GM21737 (cell line): ENCODE results near the gene PROX1.

ENCODE experiments used
- ATAC-seq: cut with Tn5 transposase; IDR thresholded peaks from one replicate; pipeline ENCODE4 v1.9.1; 2021; ENCODE audit warnings: mild to moderate bottlenecking, moderate library complexity; ENCODE audit not compliant: unreplicated experiment

Gene PROX1

DNA sequence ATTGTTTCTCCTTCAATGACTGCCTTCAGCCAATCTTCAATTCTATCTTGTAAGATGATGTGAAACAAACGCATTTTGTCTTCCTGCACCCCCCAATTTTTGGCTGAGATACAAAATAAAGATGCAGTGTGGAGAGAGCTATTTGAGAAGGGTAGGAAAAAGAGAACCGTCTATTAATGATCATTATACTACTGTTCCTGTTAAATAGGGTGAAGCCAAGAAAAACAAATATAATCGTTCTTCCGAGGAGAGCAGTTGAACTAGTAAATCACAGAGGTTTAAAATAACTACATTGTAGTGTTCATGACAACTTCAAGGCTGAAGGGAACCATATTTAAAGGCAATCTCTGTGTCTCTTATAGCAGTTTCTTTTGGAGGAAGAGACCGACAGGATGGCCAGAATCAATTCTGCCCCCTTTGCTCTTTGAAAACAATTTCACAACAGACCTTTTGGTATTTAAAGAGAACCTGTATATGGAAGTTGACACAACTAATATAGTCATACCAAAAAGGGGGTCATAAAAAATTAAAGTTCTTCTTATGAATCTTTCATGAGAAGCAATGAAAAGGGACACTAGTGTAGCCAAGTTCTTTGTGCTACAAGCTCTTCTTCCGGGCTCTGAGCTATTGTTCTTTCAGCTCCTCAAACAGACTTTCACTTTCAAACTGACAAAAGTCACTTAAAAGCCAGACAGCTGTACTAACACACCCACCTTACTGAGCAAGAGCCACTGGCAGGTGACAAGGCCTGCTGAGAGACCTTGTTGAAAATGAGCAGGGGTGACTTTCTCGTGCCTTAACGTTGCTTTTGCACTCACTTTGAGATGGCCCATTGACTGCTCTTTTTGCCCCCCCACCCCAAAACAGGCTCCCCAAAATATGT, 30.9 kb downstream of the PROX1 start:
- ATAC-seq: no peak

DNA sequence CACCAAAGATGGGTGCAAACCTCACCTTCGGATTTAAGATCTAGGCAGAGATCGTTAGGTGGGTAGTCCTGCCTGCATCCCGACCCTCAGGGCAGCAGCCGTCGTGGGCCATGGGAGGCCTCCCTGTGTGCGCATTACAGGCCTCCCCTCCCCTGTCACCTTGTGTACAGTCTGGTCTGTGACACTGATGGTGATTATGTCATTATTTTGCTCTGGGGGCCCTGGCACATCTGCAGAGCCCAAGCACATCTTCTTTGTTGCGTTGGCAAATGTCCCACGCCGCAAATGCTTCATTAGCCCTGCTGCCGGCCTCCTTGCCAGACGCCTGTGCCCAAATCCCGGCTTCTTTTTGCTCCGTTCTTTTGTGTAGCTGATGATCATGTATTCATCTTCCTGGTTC, 31.7 kb downstream of the PROX1 start:
- ATAC-seq: no peak

GRCh38 chr1:214021321-214021720, 33.5 kb downstream of the PROX1 start:
- ATAC-seq: no peak

- no peak for ATAC-seq
Observed at GRCh38 chr1:214022229-214022791, 34.5 kb downstream of the PROX1 start.

- ATAC-seq: no peak
Observed at GRCh38 chr1:214022810-214023425, 35.1 kb downstream of the PROX1 start.

GRCh38 chr1:214026985-214027384, 39.2 kb downstream of the PROX1 start:
- ATAC-seq: no peak

GRCh38 chr1:214027498-214027897, 39.7 kb downstream of the PROX1 start:
- ATAC-seq: no peak

DNA sequence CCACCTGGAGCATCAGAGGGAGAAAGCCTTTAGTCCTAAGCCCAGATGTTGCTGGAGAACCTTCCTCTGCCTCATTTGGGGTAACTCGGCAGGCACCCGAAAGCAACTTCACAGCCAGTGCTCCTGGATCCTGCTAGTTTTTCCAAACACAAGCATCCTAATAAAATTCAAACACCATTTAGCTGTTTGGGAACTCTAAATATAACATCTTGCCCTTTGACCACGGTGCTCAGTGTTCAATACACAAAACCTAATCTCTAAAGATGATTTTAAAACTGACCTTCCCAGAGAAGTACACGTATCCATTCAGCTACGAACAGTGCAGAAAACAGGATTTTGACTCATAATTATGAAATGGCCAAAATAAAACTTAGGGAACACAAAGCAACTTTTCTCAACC, 40.3 kb downstream of the PROX1 start:
- ATAC-seq: no peak

- no peak for ATAC-seq
Observed at GRCh38 chr1:214028649-214029406, 41.1 kb downstream of the PROX1 start.

DNA sequence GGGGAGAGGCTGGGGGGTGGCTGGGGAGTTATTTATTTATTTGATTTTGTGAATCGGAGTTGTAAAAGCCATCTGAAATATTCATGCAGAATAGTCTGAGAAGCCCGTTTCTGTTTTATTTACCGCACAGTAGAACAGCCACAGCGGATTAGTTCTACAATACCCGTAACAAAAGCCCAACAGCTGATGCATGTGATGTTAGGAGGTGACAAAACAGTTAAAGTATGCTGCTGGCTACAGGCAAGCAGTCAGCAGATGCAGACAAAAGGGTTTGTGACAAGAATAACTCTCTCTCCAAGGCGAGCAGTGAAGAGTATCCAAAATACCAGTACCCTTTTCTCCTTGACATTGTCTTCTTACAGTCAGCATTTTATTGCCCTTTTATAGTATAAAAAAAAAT, 42.0 kb downstream of the PROX1 start:
- ATAC-seq: no peak

DNA sequence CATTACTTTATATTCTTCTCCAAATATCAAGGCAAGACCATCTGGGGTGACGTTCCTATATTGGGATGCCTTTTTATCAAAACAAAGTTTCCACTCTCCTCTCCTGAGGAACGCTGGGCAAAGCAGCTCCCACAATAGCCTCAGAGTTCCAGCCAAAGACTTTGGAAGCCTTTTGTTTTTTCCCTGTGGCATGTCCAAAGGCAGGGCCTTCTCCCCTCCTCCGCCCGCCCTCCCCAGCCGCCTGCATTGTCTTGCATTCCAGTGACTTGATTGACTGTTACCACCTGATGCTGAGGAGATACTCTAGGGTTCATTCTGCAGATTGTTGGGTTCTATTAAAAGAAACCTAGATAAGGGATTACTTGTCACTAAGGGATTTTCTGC, 43.5 kb downstream of the PROX1 start:
- ATAC-seq: no peak

- no peak for ATAC-seq
Observed at GRCh38 chr1:214037468-214037867, 49.7 kb downstream of the PROX1 start.

DNA sequence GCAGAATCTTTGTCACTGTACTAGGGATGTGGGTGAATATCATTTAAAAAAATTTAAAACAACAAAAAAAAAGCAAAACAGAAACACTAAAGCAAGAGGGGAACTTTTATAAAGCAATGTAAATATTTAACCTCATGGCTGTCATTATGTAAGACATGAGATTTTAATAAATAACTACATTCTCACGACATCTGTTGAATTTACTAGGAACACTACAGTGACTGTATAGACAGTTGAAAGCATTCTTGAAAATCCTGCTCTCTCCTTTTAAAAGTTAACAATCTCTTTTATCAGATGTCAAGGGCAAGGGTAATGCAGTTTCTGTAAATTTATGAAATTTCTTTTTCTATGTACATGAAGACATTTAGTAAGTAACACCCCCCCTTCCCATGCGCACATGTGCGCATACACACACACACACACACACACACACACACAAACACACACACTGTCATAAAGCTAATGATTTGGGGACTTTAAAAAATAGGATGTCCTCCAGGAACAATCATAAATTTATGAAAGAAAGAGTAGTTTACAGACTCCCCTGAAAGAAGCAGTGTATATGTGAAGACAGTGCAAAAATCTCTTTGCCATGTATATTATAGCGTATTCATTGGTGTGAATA, 51.7 kb downstream of the PROX1 start:
- no peak for ATAC-seq

GRCh38 chr1:214043167-214043566, 55.4 kb downstream of the PROX1 start:
- ATAC-seq: no peak

DNA sequence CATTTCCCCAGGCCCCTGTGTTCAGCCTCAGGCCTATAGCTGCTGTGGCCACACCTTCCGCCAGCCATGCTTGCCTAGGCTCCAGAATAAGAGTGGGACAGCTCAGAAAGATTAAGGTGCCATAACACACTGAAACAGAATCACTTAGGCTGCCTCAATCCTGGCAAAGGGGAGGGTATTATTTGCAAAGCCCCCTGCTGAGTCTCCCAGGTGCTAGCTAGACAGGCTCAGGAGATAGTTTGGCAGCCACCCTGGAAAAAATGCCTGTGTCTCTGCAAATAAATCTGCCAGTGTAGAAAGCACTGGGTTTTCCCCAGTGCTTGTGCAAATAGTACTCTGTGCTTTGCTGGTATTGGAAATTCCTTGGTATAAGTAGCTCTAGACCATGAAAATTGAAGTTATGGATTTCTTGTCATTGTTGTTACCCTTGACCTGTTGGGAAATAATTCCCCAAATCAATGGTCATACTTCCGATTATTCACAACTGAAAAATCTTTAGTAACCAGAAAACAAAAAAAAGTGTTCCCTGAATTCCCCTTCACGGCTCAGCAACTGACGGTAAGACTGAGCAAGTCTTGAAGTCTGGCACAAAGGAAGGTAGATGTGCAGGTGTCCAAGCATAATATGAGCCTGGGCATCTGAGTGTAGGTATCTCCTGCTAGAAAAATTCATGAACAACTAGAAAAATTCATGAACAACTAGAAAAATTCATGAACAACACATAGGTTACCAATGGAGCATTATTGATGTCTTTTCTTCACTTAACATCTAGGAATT, 56.9 kb downstream of the PROX1 start:
- no peak for ATAC-seq

DNA sequence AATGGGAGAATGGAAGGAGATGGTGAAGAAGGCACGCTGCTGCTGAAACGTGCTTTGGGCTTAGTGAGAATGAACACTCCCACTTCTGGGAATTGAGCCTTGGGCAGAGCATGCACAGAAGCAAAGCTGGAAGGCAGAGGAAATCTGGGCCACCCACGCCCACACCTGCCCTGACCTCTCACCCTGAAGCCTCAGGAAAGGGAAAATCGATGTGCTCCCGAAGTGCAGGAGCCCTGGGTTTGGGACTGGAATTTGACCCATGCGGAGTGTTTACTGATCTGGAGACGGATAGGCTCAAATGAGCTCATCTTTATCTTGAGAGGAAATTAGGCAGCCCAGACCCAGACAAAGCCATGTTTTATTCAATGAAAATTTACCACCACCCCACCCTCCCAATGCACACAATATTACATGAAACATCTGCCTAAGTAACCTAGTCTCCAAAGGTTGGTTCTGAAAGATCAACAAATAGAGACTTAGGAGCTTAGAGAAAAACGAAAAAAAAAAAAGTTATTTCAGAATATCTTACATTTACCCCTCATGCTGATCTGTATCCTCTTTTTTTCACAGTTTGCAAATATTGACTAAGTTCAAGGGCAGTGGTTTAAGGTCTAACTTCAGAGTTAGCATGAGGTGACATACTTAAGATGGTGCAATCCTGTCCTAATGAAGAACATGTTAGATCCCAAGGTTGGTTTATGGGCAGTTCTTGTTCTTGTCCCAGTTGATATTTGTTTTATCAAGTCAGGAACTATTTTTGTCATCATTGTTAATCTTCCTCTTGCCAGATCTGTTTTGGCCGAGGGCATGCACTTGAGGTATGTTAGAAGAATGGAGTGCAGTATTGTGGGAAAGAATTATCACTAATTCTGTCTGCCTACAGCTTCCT, 63.0 kb downstream of the PROX1 start:
- no peak for ATAC-seq

GRCh38 chr1:214051786-214052185, 64.0 kb downstream of the PROX1 start:
- no peak for ATAC-seq

- no peak for ATAC-seq
Observed at GRCh38 chr1:214058076-214058475, 70.3 kb downstream of the PROX1 start.

- ATAC-seq: no peak
Observed at GRCh38 chr1:214066190-214066589, 78.4 kb downstream of the PROX1 start.
